ENCODE data around the gene CACNA1B. TPM values are rescaled to one million over a fixed set of nuclear protein-coding genes. Genes with fewer than 3 reads are reported as not detected.

Gene CACNA1B
- total RNA-seq, 2 donors from 2014 or later = 0.19 to 0.42 TPM

DNA sequence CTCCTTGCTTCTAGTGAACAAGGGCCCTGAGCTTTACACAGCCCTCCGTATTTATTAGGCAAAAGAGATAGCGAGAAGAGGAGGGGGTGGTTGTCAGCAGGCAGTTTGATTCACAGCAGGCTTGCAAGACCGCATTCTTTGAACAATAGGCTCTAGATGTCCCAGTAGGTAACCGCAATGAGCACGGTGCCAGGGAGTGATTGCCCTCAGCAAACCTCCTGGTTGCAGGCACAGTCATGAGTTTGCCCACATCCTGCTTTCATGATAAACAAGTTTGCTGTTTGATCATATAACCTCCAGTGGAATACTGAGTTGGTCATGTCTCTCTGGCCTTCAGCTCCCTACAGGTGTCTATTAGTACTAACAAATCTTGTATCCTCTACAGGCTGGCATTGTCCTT lies 66.1 kb downstream of the CACNA1B start:
- Histone ChIP-seq H3K36me3 (no peaks in the 10 kb centered on the region), H3K27me3 (no peaks in the 10 kb centered on the region), H3K9ac (ENCODE audit: low read depth in 2 of 2, low read length in 2 of 2) (no peak overlapping the region), H3K27ac (no peak overlapping the region), H3K9me3 (no peaks in the 10 kb centered on the region), H3K4me3 (no peak overlapping the region), H3K4me1 (no peaks in the 10 kb centered on the region)
- TF ChIP-seq, protein P1, sequence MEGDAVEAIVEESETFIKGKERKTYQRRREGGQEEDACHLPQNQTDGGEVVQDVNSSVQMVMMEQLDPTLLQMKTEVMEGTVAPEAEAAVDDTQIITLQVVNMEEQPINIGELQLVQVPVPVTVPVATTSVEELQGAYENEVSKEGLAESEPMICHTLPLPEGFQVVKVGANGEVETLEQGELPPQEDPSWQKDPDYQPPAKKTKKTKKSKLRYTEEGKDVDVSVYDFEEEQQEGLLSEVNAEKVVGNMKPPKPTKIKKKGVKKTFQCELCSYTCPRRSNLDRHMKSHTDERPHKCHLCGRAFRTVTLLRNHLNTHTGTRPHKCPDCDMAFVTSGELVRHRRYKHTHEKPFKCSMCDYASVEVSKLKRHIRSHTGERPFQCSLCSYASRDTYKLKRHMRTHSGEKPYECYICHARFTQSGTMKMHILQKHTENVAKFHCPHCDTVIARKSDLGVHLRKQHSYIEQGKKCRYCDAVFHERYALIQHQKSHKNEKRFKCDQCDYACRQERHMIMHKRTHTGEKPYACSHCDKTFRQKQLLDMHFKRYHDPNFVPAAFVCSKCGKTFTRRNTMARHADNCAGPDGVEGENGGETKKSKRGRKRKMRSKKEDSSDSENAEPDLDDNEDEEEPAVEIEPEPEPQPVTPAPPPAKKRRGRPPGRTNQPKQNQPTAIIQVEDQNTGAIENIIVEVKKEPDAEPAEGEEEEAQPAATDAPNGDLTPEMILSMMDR (IDR thresholded peaks at IDR 0.05) = no peak
- intact Hi-C loops (cut with DNase I) = no loop called here
- no peak for DNase-seq

DNA sequence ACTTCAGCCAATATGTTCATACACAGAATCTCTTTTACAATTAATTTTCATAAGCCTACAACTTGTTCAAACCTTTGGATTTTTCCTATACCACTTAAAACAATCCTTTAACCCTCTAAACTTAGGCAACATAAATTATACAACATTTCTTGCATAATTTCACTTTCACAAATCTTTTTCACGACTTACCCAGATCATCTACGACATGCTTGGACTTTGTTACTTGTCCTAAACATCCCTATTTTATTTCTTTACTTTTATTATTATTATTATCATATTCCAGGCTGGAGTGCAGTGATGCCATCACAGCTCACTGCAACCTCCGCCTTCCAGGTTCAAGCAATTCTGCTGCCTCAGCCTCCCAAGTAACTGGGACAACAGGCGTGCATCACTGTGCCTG lies 68.0 kb downstream of the CACNA1B start:
- H3K4me3 ChIP-seq = no peak overlapping the region
- intact Hi-C loops (cut with DNase I) = no loop called here
- TF ChIP-seq, protein P1 (IDR thresholded peaks at IDR 0.05) = no peak
- H3K4me1 ChIP-seq = no peaks in the 10 kb centered on the region
- no peaks in the 10 kb centered on the region for H3K9me3 ChIP-seq
- H3K27ac ChIP-seq = no peak overlapping the region
- H3K27me3 ChIP-seq = no peaks in the 10 kb centered on the region
- no peaks in the 10 kb centered on the region for H3K36me3 ChIP-seq
- no peak overlapping the region for H3K9ac ChIP-seq (ENCODE audit: low read depth in 2 of 2, low read length in 2 of 2)
- no peak for DNase-seq

DNA sequence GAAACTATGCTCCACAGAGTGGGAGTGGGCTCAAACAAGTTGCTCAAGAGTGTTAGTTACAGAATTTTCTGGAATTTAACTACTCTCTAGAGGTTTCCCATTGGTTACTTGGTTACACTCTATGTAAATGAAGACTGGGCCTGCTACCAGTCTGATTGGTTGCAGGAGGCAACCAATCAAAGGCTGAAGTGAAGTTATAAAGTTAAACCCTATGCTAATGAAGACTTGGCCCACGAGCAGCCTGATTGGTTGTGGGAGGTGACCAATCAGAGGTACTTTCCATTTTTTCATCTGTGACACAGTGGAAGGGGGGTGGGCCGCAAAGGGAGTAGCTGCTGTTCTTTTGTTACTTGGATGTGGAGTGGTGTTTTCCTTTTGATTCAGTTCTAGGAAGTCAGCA lies 69.4 kb downstream of the CACNA1B start:
- Histone ChIP-seq H3K9me3 (no peaks in the 10 kb centered on the region), H3K27ac (no peak overlapping the region), H3K4me3 (no peak overlapping the region), H3K36me3 (no peaks in the 10 kb centered on the region), H3K9ac (ENCODE audit: low read depth in 2 of 2, low read length in 2 of 2) (no peak overlapping the region), H3K4me1 (no peaks in the 10 kb centered on the region), H3K27me3 (no peaks in the 10 kb centered on the region)
- intact Hi-C loops (cut with DNase I) = no loop called here
- TF ChIP-seq, protein P1 (IDR thresholded peaks at IDR 0.05) = no peak
- no peak for DNase-seq

DNA sequence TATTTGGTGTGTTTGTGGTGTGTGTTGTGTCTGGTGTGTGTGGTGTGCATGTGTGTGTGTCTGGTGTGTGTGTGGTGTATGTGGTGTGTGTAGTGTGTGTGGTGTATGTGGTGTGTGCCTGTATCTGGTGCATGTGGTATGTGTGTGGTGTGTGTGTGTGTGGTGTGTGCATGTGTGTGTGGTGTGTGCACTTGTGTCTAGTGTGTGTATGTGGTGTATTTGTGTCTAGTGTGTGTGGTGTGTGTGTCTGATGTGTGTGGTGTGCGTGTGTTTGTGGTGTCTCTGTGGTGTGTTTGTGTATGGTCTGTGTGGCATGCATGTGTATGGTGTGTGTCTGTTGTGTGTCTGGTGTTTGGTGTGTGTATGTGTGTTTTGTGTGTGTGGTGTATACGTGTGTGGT lies 71.1 kb downstream of the CACNA1B start:
- Histone ChIP-seq H3K9me3 (no peaks in the 10 kb centered on the region), H3K4me1 (no peaks in the 10 kb centered on the region), H3K27ac (no peak overlapping the region), H3K36me3 (no peaks in the 10 kb centered on the region), H3K27me3 (no peaks in the 10 kb centered on the region), H3K4me3 (no peak overlapping the region), H3K9ac (ENCODE audit: low read depth in 2 of 2, low read length in 2 of 2) (no peak overlapping the region)
- TF ChIP-seq, protein P1 (IDR thresholded peaks at IDR 0.05) = no peak
- intact Hi-C loops (cut with DNase I) = no loop called here
- DNase-seq = no peak

DNA sequence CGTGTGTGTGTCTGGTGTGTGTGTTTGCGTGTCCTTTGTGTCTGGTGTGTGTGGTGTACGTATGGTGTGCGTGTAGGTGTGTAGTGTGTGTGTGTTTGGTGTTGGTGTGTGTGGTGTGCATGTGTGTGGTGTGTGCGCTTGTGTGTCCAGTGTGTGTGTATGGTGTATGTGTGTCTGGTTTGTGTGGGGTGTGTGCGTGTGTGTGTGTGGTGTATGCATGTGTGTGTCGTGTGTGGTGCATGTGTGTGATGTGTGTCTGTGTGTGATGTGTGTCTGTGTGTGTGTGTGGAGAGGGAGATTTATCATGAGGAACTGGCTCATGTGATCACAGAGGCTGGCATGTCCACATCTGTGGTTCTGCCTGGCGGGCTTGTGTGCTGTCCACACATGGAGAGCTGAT lies 71.7 kb downstream of the CACNA1B start:
- Histone ChIP-seq H3K9ac (ENCODE audit: low read depth in 2 of 2, low read length in 2 of 2) (no peak overlapping the region), H3K27ac (no peak overlapping the region), H3K27me3 (no peaks in the 10 kb centered on the region), H3K4me3 (no peak overlapping the region), H3K4me1 (no peaks in the 10 kb centered on the region), H3K36me3 (no peaks in the 10 kb centered on the region), H3K9me3 (no peaks in the 10 kb centered on the region)
- DNase-seq = no peak
- TF ChIP-seq, protein P1 (IDR thresholded peaks at IDR 0.05) = no peak
- intact Hi-C loops (cut with DNase I) = no loop called here

DNA sequence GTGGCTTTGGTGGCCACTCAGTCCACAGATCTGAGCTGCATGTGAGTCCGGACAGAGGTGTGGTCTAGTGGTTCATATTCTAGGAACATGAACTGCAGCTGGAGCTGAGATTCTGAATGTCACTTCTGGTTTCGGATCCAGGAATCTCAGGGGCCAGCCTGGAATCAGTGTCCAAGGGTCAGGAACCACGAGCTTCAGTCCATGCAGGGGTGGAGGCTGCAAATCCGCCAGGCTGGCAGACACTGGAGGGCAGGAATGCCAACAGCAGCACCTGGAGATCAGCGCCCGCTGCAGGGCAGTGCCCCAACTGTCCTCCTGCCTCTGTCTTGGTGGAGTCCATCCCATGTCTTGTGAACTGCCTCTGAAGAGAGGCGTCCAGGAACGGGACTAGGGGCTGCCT lies 73.5 kb downstream of the CACNA1B start:
- H3K9me3 ChIP-seq = no peaks in the 10 kb centered on the region
- no peaks in the 10 kb centered on the region for H3K27me3 ChIP-seq
- no peak for DNase-seq
- H3K9ac ChIP-seq (ENCODE audit: low read depth in 2 of 2, low read length in 2 of 2) = no peak overlapping the region
- no peaks in the 10 kb centered on the region for H3K4me1 ChIP-seq
- no peak overlapping the region for H3K4me3 ChIP-seq
- intact Hi-C loops (cut with DNase I) = no loop called here
- TF ChIP-seq, protein P1 (IDR thresholded peaks at IDR 0.05) = no peak
- no peaks in the 10 kb centered on the region for H3K36me3 ChIP-seq
- H3K27ac ChIP-seq = no peak overlapping the region

Measured in colonic mucosa (tissue), 4 donors.